GM18511 (cell line): Measurements from ENCODE around the gene FBLN5.

ENCODE experiments used
- ATAC-seq: cut with Tn5 transposase; IDR thresholded peaks from one replicate; pipeline ENCODE4 v1.9.1; 2021; ENCODE audit warnings: mild to moderate bottlenecking, moderate library complexity; ENCODE audit not compliant: unreplicated experiment

The FBLN5 gene

DNA sequence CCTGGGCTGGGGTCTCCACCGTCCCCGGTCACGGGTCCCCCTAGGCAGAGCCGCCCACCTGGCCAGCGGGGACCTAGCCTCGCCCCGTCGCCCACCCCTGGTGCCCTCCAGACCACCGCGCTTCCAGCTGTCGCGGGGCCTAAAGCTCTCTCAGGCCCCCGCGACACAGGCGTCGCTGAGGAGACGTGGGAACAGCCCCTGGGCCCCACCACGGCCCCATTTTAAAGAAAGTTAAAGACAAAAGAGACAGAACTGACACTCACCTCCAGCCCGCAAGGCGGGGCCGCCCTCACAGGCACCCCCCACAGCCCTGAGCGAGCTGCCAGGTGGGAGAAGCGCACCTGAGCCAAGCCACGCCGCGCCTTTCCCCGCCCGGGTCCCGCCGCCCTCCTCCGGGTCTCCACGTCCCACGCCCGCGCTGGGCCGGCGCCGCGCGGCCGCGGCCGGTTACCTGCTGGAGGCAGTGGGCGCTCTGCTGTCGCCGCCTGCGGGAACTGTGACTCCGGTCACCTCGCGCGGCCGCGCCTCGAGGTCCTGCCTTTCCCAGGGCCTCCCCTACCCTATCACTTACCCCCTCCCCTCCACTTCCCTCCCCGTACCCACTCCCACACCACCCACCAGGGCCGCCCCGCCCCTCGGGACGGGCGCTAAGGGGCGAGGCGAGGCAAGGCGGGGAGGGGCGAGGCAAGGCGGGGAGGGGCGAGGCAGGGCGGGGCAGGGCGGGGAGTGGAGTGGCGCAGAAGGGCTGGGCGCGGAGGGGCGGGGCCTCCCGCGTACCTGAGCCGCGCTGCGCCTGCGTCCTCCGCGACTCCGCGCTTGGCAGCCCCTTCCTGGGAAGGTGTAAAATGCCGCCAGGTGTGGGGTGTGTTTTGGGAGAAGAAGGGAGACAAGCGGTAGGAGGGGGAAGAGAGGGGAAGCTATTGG lies 111.3 kb downstream of the FBLN5 start:
- ATAC-seq, result no peak

DNA sequence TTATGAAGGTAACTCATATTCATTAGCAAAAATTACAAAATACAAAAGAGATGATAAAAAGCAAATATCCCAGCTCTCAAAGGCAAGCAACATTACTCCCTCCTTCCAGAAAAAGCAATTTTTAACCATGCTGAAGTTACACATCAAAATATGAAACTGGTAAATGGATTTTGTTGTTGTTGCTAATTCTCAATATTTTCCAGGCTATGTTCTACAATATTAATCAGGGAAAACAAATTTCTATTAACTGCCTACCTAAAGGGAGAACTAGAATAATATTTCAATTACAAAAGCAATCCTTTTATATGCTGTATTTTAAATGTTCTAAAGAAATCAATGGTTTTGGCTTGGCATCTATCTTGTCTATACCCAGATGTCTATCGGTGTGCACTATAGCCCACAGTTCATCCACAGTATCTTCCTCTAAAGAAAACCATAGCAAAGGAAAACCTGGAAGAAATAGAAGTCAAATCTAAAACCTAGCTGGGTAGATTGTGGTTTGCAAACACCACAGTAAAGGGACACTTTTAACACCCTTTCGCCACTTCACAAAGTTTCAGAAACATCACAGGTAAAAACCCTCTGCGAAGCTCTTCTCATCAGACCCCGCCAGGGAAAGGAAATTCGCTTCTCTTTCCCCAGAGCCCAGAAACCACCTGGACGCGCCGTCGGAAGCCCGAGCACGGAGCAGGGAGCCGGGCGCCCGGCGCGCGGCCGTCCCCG lies 112.1 kb downstream of the FBLN5 start:
- ATAC-seq, result no peak

DNA sequence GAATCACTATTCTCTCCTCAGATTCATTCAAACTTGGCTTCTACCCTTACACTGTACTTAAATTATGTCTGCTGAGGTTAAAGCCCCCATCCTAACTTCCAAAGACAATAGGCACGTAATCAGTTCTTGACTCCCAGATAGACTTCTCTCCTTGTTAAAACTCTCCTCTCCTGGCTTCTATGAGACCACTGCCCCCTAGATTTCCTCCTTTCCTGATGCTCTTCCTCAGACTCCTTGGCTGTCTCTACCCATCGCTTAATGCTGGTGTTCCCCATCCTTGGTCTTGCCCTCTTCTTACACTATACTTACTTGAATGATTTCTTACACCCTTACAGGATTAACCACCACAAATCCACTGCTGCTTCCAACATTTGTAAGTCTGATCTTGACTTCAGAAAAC lies 112.9 kb downstream of the FBLN5 start:
- no peak for ATAC-seq

GRCh38 chr14:91831337-91831736 lies 116.2 kb downstream of the FBLN5 start:
- ATAC-seq, result no peak

- peak; percentile 86 for ATAC-seq
Observed at GRCh38 chr14:91830777-91831176, 116.7 kb downstream of the FBLN5 start.

DNA sequence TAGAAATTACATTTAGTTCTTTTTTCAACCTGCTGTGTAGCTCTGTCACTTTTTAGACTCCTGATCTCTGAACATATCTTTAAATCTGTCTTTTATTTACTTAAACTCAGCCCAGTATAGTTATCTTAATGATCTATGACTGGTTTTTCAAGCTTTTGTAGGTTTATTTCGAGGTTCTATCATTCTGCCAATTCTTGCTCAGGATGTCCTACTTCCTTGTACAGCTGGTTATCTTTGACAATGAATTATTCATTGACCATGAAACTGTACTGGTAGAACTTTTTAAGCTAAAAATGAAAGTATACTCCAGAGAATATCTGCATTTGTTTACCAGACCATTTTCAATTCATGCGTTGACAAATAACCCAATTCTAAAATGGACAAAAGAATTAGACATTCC lies 118.0 kb downstream of the FBLN5 start:
- no peak for ATAC-seq

GRCh38 chr14:91827746-91828145 lies 119.7 kb downstream of the FBLN5 start:
- no peak for ATAC-seq
